Measurements from ENCODE around the gene AATF.

The AATF gene

GRCh38 chr17:36945959-36946725 lies 2.6 kb upstream of the AATF start:
- no peak for DNase-seq (ENCODE audit: low spot score)
- in situ Hi-C loops (cut with MboI; ENCODE audit: low sequenced_read_pairs, unreplicated experiment) = no loop called here
- TF ChIP-seq, protein P1, sequence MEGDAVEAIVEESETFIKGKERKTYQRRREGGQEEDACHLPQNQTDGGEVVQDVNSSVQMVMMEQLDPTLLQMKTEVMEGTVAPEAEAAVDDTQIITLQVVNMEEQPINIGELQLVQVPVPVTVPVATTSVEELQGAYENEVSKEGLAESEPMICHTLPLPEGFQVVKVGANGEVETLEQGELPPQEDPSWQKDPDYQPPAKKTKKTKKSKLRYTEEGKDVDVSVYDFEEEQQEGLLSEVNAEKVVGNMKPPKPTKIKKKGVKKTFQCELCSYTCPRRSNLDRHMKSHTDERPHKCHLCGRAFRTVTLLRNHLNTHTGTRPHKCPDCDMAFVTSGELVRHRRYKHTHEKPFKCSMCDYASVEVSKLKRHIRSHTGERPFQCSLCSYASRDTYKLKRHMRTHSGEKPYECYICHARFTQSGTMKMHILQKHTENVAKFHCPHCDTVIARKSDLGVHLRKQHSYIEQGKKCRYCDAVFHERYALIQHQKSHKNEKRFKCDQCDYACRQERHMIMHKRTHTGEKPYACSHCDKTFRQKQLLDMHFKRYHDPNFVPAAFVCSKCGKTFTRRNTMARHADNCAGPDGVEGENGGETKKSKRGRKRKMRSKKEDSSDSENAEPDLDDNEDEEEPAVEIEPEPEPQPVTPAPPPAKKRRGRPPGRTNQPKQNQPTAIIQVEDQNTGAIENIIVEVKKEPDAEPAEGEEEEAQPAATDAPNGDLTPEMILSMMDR (IDR thresholded peaks at IDR 0.05; ENCODE audit: borderline replicate concordance, control extremely low read depth, extremely low read depth, insufficient read depth, missing control alignments) = no peak

DNA sequence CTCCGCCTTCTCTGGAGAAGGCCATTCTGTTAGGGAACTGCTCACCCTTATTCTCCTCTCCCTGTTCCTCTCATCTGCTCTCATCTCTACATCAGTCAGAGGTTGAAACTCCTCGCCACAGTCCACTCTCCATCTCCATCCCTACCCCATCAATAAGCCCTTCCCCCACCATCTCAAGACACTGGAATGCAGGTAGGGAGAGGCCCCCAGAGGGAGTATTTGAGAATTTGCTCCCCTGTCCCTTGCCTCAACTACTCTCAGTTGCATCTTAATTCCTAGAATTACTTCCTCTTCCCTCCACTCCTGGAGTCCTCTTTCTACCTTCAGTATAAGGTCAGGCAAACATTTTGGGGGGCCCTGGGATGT lies 2.0 kb upstream of the AATF start:
- TF ChIP-seq, protein P1 (IDR thresholded peaks at IDR 0.05; ENCODE audit: borderline replicate concordance, control extremely low read depth, extremely low read depth, insufficient read depth, missing control alignments) = no peak
- DNase-seq (ENCODE audit: low spot score) = no peak
- in situ Hi-C loops (cut with MboI; ENCODE audit: low sequenced_read_pairs, unreplicated experiment) = no loop called here

DNA sequence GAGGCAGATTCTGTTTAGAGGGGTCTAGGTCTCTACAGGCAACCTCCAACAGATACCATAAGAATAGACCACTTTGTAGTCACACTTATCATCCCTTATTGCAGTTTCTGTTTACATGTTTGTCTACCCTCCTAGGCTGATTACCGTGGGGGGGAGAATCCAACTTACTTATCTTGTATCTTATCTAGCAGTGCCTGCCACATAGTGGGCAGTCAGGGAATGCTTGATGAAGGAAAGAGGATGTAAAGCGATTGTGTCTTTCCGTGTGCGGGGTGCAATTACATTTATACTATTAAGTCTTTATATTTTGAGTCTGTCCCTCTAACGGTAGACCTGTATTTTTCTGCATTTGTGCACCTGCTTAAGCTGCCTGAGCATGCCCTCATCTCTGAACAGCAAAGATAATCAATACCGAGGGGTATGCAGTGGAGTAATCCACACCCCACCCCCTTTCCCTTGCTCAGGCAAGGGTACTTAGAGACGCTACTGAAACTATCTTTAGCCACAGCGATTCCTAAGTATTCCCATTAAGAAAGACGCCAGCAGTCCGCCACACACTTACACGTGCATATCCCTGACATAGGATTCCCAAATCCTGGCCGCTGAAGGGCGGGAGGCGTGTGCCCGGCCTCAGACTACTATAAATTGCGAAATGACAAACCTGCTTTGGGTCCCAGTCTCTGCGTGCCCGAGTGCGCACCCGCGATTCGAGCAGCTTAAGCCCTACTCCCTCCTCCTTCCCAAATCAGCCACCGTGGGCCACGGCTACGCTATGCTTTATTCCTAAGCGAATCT lies 635 bp upstream of the AATF start:
- in situ Hi-C loops (cut with MboI; ENCODE audit: low sequenced_read_pairs, unreplicated experiment) = no loop called here
- DNase-seq (ENCODE audit: low spot score) = no peak
- TF ChIP-seq, protein P1 (IDR thresholded peaks at IDR 0.05; ENCODE audit: borderline replicate concordance, control extremely low read depth, extremely low read depth, insufficient read depth, missing control alignments) = no peak

DNA sequence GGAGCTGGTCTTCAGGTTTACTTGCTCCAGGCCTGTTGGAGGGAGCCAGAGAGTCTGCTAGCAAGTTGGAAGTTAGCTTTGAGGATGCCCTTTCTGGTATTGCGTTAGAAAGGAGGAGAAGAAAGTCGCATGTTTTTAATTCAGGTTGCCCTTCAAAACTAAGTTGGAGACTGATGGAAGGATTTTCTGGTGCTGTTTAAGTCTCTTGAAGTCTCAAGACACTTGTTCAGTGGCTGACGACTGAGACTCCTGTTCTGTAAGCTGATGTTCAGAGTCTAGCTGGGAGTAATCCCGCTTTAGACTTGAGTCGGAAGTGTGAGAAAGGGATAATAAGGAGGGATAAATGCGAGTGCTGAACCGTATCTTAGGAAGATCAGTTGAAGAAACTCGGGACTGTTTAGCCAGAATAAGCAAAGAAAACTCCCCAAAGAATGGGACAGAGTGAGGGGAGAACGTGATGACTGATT lies 740 bp downstream of the AATF start:
- TF ChIP-seq, protein P1 (IDR thresholded peaks at IDR 0.05; ENCODE audit: borderline replicate concordance, control extremely low read depth, extremely low read depth, insufficient read depth, missing control alignments) = no peak
- no peak for DNase-seq (ENCODE audit: low spot score)
- in situ Hi-C loops (cut with MboI; ENCODE audit: low sequenced_read_pairs, unreplicated experiment) = no loop called here

DNA sequence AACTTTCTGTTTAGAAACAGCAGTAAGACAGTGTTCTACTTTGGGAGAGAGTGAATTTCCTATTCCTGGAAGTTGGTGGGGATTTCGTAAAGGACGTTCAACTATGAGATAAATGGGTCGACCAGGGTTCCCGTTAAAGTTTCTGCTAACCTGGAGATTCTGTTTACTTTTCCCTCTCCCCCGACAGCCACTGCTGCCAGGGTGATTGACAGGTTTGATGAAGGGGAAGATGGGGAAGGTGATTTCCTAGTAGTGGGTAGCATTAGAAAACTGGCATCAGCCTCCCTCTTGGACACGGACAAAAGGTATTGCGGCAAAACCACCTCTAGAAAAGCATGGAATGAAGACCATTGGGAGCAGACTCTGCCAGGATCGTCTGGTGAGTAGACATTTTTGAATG lies 1.3 kb downstream of the AATF start:
- in situ Hi-C loops (cut with MboI; ENCODE audit: low sequenced_read_pairs, unreplicated experiment) = no loop called here
- TF ChIP-seq, protein P1 (IDR thresholded peaks at IDR 0.05; ENCODE audit: borderline replicate concordance, control extremely low read depth, extremely low read depth, insufficient read depth, missing control alignments) = no peak
- DNase-seq (ENCODE audit: low spot score) = no peak

DNA sequence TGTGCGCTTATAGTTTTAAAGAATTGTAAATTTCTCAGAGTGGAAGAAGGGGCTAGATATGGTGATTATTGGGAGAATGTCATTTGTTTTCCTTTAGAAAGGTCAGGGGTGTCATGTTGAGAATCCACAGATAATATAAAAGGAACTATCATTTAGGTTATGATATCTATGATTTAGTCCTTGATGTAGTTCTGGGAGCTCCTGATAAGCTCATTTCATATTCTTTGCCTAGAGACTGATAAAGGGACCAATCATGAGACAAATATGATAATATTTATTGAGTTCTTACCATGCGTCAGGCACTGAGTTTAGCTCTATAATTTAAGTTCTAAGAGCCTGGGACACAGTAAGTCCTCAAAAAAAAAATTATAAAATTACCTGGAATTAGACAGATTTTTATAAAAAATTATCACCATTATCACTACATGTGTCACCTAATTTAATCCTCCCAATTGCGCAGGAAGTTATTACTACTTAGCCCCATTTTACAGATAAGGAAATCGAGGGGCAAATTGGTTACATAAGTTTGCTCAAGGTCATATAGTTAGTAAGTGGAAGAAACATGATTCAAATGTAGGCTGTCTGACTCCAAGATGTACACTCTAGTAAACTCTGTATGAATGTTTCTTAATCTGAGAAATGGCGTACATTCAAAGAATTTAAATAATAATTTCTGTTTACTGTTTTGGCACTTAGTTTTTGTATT lies 2.5 kb downstream of the AATF start:
- in situ Hi-C loops (cut with MboI; ENCODE audit: low sequenced_read_pairs, unreplicated experiment) = no loop called here
- TF ChIP-seq, protein P1 (IDR thresholded peaks at IDR 0.05; ENCODE audit: borderline replicate concordance, control extremely low read depth, extremely low read depth, insufficient read depth, missing control alignments) = no peak
- no peak for DNase-seq (ENCODE audit: low spot score)

Data from GM13976 (cell line).